AG09319 (cell line): ENCODE data around the gene SIRT2.

Experiments used
- DNase-seq: peaks from one replicate; pipeline ENCODE4 v3.0.0-alpha.2; 2010; ENCODE audit warnings: low read depth; ENCODE audit errors: extremely low read depth
- CTCF ChIP-seq: IDR thresholded peaks from 2 replicates; pipeline ENCODE4 v1.5.1; 2011; ENCODE audit warnings: low read depth, mild to moderate bottlenecking, inconsistent platforms, low read length, moderate library complexity

SIRT2 gene

DNA sequence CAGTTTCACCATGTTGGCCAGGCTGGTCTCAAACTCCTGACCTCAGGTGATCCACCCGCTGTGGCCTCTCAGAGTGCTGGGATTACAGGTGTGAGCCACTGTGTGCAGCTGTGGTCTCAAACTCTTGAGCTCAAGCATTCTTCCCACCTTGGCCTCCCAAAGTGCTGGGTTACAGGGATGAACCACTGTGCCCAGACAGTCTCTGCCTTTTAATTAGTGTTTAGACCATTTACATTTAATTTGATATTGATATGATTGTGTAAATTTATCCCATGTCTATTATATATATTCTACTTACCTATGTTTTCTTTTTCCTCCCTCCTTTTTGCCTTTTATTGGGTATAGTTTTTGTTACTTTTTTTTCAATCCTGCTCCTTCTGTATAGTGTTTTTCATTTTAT lies 2.3 kb upstream of the SIRT2 start:
- DNase-seq: no peak
- TF ChIP-seq CTCF: no peak

GRCh38 chr19:38900743-38901190 lies 1.3 kb upstream of the SIRT2 start:
- DNase-seq: no peak
- no peak for TF ChIP-seq CTCF

GRCh38 chr19:38900202-38900629 lies 798 bp upstream of the SIRT2 start:
- no peak for TF ChIP-seq CTCF
- no peak for DNase-seq

DNA sequence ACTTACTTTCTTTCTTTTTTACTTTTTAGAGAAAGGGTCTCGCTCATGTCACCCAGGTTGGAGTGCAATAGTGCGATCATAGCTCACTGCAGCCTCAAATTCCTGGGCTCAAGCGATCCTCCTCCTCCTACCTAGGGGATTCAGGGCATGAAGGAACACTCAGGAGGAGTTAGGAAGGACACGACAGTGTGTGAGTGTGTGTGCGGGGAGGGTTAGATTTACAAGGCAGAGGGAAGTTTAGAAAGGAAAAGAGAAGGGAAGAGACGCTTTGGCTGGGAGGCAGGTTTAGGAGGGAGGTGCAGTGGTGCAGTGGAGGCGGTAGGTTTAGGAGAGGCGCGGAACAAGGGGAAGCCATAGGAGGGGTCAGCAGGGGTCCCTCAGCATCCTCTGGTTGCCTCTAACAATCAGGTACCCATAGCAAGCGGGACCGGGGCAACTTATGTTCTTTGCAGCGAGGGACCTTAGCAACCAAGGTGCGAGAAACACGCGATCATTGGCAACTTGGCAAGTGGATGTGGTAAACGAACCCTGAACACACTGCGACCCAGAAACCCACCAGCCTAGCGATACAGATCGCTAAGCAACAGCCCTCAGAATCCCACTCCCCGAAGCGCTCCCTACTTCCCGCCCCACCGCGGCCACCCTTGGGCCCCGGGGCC lies 501 bp downstream of the SIRT2 start:
- TF ChIP-seq CTCF: no peak
- no peak for DNase-seq

DNA sequence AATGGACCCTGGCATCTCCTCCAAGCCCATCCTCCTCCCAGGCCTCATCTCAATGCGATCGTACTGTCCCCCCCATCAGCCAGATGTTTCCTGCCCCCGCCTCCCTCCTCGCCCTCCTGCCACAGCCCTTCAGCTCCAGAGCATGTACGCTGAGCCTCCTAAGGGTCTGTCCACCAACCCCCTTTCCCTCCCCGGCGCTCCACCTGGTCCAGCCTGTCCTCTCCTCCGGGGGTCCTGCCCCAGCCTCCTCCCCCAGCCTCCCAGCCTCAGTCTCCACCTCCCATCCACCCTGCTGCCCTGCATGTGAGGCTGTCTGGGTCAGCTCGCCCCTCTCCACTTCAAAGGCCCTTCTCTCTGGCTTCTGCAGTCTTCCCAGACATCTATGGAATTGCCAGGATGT lies 4.5 kb downstream of the SIRT2 start:
- DNase-seq: no peak
- no peak for TF ChIP-seq CTCF

- DNase-seq: no peak
- no peak for TF ChIP-seq CTCF
Observed at GRCh38 chr19:38893341-38893771, 6.1 kb downstream of the SIRT2 start.

GRCh38 chr19:38892841-38893240 lies 6.6 kb downstream of the SIRT2 start:
- TF ChIP-seq CTCF: no peak

More at GRCh38 chr19:38892841-38893240, 6.6 kb downstream of the SIRT2 start:
- DNase-seq: no peak
